Measurements from ENCODE around the gene EFHD2. TPM values are rescaled to one million over a fixed set of nuclear protein-coding genes. Genes with fewer than 3 reads are reported as not detected.
"Not testable (repeated sequence)": the region's sequence is repeated elsewhere in the genome, so short reads cannot be mapped to it uniquely, and the experiment has no call there.

EFHD2 gene
- total and polyA plus RNA-seq, 5 donors from 2014 or later = 45.3 to 93.6 (median 68.2) TPM

DNA sequence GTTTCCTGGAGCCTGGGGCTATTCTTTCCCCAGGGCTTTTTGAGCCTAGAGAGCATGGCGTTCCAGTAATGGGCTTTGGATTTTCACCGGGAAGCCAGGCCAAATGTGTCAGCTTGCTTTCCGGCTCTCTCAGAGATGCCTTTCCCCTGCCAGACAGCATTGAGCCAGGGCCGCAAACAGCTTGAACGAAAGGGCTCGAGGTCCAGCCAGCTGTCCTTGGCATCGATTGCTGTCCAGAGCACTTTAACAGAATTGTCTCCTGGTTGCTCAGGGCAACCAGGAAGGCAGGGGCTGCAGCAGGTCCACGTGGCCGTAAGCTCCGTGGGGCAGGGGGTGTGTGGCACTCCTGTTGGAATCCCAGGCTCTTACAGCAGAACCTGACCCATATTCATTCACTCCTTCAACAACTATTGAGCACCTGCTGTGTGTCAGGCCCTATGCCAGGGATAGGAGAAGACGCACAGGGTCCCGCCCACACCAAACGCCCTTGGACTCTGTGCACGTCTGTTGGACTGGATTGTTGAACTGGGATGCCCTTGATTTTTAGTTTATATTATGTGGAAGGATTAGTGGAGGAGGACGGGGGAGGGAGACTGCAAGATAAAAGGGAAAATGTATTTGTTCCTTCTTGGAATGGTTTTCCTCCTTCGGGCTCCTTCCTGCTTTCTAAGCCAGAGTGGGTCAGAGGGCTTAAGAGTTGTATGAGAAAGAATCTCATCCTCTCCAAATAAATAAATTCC lies 38.7 kb upstream of the EFHD2 start:
- no peak overlapping the region for H3K27ac Mint-ChIP-seq
- ATAC-seq (ENCODE audit: low read depth in 2 of 2) = no peak
- DNase-seq = no peak

DNA sequence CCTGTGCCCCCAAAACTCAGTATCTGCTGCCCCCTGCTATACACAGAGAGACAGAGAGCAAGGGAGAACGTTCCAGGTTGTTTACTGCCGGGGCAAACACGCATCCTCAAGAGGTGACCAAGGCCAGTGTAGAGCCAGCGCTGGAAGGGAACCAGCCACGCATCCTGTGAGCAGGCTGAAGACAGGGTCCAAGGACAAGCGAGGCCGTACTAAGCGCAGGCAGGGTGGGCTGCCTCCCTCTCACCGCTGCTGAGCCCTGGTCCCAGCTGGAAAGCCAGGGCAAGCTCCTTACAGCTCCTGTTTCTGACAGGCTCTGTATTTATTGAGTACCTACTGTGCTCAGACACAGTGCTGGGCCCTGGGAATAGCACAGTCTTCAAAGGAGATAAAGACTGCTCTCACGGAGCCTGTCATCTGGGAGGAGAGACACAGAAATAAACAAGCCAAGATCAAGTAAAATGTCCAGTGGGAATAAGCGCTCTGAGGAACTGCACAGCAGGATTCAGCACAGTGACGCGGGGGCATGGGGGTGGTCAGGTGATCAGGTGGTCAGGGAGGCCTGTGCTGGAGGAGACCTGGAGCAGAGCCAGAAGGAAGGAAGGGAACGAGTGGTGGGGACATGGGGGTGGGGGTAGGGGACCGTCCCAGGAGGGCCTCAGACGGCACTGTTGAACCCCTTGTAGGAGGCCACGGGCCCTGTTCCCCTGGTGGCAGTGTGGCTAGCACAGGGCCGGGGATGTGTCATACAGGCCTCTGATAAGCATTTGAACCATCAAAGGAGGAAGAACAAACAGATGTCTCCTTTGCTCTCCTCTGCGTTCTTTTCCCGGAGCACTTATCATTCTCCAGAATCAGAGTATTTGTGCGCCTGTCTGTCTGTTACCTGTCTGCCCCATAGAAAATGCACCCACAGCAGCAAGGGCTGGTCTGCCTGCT lies 37.8 kb upstream of the EFHD2 start:
- H3K4me1 Mint-ChIP-seq = no peaks in the 10 kb centered on the region
- H3K4me3 ChIP-seq (ENCODE audit: low read depth, low read length) = no peak overlapping the region
- H3K9me3 Mint-ChIP-seq = no peaks in the 10 kb centered on the region
- H3K36me3 ChIP-seq (ENCODE audit: control insufficient read depth, insufficient read depth, low read length) = no peaks in the 10 kb centered on the region
- no peaks in the 10 kb centered on the region for H3K4me1 ChIP-seq (ENCODE audit: control insufficient read depth, insufficient read depth, low read length, poor library complexity, severe bottlenecking)
- H3K4me3 Mint-ChIP-seq = no peak overlapping the region
- H3K36me3 Mint-ChIP-seq = no peaks in the 10 kb centered on the region
- H3K27ac ChIP-seq (ENCODE audit: insufficient read depth, low read length, poor library complexity, severe bottlenecking) = no peak overlapping the region
- peaks cover 15% of the 10 kb centered on the region for H3K27me3 Mint-ChIP-seq
- H3K27me3 ChIP-seq (ENCODE audit: control insufficient read depth, insufficient read depth, low read length) = no peaks in the 10 kb centered on the region
- ATAC-seq (ENCODE audit: low read depth in 2 of 2) = no peak
- H3K27ac Mint-ChIP-seq = no peak overlapping the region
- DNase-seq = no peak
- no peaks in the 10 kb centered on the region for H3K9me3 ChIP-seq (ENCODE audit: control insufficient read depth in 2 of 2, low read length in 2 of 2)

More for the DNA sequence above, 38.7 kb upstream of the EFHD2 start:
- H3K4me1 ChIP-seq (ENCODE audit: control insufficient read depth, insufficient read depth, low read length, poor library complexity, severe bottlenecking) = no peaks in the 10 kb centered on the region
- H3K4me1 Mint-ChIP-seq = no peaks in the 10 kb centered on the region
- no peak overlapping the region for H3K4me3 Mint-ChIP-seq
- H3K27me3 ChIP-seq (ENCODE audit: control insufficient read depth, insufficient read depth, low read length) = no peaks in the 10 kb centered on the region
- H3K4me3 ChIP-seq (ENCODE audit: low read depth, low read length) = no peak overlapping the region
- H3K27me3 Mint-ChIP-seq = peaks cover 15% of the 10 kb centered on the region
- no peaks in the 10 kb centered on the region for H3K9me3 ChIP-seq (ENCODE audit: control insufficient read depth in 2 of 2, low read length in 2 of 2)
- no peaks in the 10 kb centered on the region for H3K36me3 Mint-ChIP-seq
- H3K27ac ChIP-seq (ENCODE audit: insufficient read depth, low read length, poor library complexity, severe bottlenecking) = no peak overlapping the region
- no peaks in the 10 kb centered on the region for H3K9me3 Mint-ChIP-seq
- H3K36me3 ChIP-seq (ENCODE audit: control insufficient read depth, insufficient read depth, low read length) = no peaks in the 10 kb centered on the region

DNA sequence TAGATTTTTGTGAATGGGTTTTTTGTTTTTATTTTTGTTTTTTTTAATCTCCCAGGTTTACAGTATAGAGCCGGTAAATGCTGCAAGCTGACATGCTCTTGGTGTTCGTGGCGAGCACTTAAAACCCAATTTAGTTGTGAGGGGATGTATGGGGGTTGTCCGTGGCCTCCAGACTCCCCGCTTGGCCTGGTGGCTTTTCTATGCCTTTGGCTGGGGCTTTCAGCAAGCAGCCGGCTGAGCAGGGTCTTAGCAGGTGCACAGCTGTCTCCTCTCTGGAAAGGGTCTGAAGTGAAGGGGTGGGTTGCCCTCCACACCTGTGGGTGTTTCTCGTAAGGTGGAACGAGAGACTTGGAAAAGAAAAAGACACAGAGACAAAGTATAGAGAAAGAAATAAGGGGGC lies 31.0 kb upstream of the EFHD2 start:
- H3K27ac ChIP-seq (ENCODE audit: insufficient read depth, low read length, poor library complexity, severe bottlenecking) = no peak overlapping the region
- H3K27me3 Mint-ChIP-seq = peaks cover 26% of the 10 kb centered on the region
- H3K27me3 ChIP-seq (ENCODE audit: control insufficient read depth, insufficient read depth, low read length) = no peaks in the 10 kb centered on the region
- H3K9me3 Mint-ChIP-seq = no peaks in the 10 kb centered on the region
- no peaks in the 10 kb centered on the region for H3K36me3 Mint-ChIP-seq
- DNase-seq = no peak
- no peak overlapping the region for H3K4me3 ChIP-seq (ENCODE audit: low read depth, low read length)
- H3K4me3 Mint-ChIP-seq = no peak overlapping the region
- H3K27ac Mint-ChIP-seq = no peak overlapping the region
- no peaks in the 10 kb centered on the region for H3K4me1 ChIP-seq (ENCODE audit: control insufficient read depth, insufficient read depth, low read length, poor library complexity, severe bottlenecking)
- H3K9me3 ChIP-seq (ENCODE audit: control insufficient read depth in 2 of 2, low read length in 2 of 2) = no peaks in the 10 kb centered on the region
- H3K36me3 ChIP-seq (ENCODE audit: control insufficient read depth, insufficient read depth, low read length) = no peaks in the 10 kb centered on the region
- peaks cover 0 to 5% (median 0%) of the 10 kb centered on the region in 4 donors for H3K4me1 Mint-ChIP-seq
- ATAC-seq (ENCODE audit: low read depth in 2 of 2) = no peak

DNA sequence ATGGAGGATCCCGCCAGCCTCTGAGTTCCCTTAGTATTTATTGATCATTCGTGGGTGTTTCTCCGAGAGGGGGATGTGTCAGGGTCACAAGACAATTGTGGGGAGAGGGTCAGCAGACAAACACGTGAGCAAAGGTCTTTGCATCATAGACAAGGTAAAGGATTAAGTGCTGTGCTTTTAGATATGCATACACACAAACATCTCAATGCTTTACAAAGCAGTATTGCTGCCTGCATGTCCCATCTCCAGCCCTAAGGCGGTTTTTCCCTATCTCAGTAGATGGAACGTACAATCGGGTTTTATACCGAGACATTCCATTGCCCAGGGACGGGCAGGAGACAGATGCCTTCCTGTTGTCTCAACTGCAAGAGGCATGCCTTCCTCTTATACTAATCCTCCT lies 30.5 kb upstream of the EFHD2 start:
- H3K9me3 ChIP-seq (ENCODE audit: control insufficient read depth in 2 of 2, low read length in 2 of 2); H3K27me3 ChIP-seq (ENCODE audit: control insufficient read depth, insufficient read depth, low read length); H3K9me3 Mint-ChIP-seq; H3K36me3 Mint-ChIP-seq; H3K27ac Mint-ChIP-seq; H3K27ac ChIP-seq (ENCODE audit: insufficient read depth, low read length, poor library complexity, severe bottlenecking); H3K4me1 Mint-ChIP-seq; H3K4me1 ChIP-seq (ENCODE audit: control insufficient read depth, insufficient read depth, low read length, poor library complexity, severe bottlenecking); H3K36me3 ChIP-seq (ENCODE audit: control insufficient read depth, insufficient read depth, low read length); H3K4me3 Mint-ChIP-seq; ATAC-seq (ENCODE audit: low read depth in 2 of 2); DNase-seq; H3K4me3 ChIP-seq (ENCODE audit: low read depth, low read length): not testable (repeated sequence)
- H3K27me3 Mint-ChIP-seq = peaks cover 25% of the 10 kb centered on the region

DNA sequence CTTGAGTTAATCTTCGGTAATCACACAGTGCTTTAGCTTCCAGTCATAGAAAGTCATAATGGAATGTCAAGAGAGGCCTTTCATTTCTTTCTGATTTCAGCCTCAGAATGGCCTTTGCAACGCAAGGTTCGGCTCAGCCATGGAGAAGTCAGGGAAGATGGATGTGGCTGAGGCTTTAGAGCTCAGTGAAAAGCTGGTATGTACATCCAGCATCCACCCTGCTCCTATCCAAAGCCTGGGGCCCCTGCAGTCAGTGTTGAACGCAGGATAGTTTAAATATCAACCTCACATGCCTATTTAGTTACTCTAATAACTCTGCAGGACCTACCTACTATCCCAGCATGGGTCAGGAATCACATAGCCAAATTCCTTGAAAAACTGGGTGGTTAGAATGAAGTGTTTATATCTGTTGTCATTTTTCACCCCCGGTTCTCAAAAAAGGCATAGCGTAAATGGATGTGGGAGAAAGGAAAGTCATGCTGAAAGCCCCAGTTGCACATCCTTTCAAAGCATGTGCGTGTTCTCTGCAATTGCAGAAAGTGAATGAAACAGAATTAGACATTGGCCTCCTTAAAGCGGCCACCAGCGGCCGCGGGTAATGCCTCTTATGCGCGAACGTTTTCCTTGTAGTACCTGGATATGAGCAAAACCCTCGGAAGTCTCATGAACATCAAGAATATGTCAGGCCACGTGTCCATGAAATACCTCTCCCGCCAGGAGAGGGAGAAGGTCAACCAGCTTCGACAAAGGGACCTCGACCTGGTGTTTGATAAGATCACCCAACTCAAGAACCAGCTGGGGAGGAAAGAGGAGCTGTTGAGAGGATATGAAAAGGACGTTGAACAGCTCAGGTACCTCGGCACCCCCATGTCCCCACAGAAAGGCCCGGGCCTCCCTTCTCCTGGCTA lies 28.8 kb upstream of the EFHD2 start:
- Mint-ChIP-seq H3K4me1 (peaks cover 0 to 7% (median 3%) of the 10 kb centered on the region in 4 donors), H3K27ac (no peak overlapping the region), H3K36me3 (no peaks in the 10 kb centered on the region), H3K27me3 (peaks cover 30% of the 10 kb centered on the region), H3K4me3 (no peak overlapping the region), H3K9me3 (no peaks in the 10 kb centered on the region)
- Histone ChIP-seq H3K4me1 (ENCODE audit: control insufficient read depth, insufficient read depth, low read length, poor library complexity, severe bottlenecking) (no peaks in the 10 kb centered on the region), H3K4me3 (ENCODE audit: low read depth, low read length) (no peak overlapping the region), H3K27me3 (ENCODE audit: control insufficient read depth, insufficient read depth, low read length) (peaks cover 4% of the 10 kb centered on the region), H3K9me3 (ENCODE audit: control insufficient read depth in 2 of 2, low read length in 2 of 2) (no peaks in the 10 kb centered on the region), H3K36me3 (ENCODE audit: control insufficient read depth, insufficient read depth, low read length) (no peaks in the 10 kb centered on the region), H3K27ac (ENCODE audit: insufficient read depth, low read length, poor library complexity, severe bottlenecking) (no peak overlapping the region)
- ATAC-seq (ENCODE audit: low read depth in 2 of 2) (no peak), DNase-seq (no peak)

DNA sequence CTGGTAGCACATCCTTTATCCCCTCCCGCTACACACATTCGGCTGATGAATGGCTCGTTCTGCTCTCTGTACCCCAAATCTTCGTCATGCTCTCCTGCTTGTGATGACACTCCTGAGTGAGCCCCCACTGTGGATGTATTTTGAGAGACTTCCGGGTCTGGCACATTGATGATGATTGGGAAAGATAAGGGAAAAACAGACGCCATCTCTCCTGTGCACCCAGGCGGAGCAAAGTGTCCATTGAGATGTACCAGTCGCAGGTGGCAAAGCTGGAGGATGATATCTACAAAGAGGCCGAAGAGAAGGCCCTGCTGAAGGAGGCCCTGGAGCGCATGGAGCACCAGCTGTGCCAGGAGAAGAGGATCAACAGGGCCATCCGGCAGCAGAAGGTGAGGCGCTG lies 27.9 kb upstream of the EFHD2 start:
- H3K27ac ChIP-seq (ENCODE audit: insufficient read depth, low read length, poor library complexity, severe bottlenecking) = no peak overlapping the region
- no peaks in the 10 kb centered on the region for H3K9me3 ChIP-seq (ENCODE audit: control insufficient read depth in 2 of 2, low read length in 2 of 2)
- H3K27ac Mint-ChIP-seq = no peak overlapping the region
- peaks cover 2 to 7% (median 5%) of the 10 kb centered on the region in 4 donors for H3K4me1 Mint-ChIP-seq
- H3K4me3 Mint-ChIP-seq = no peak overlapping the region
- H3K36me3 Mint-ChIP-seq = no peaks in the 10 kb centered on the region
- DNase-seq (no peak), ATAC-seq (ENCODE audit: low read depth in 2 of 2) (no peak)
- H3K27me3 ChIP-seq (ENCODE audit: control insufficient read depth, insufficient read depth, low read length) = peaks cover 4% of the 10 kb centered on the region
- no peak overlapping the region for H3K4me3 ChIP-seq (ENCODE audit: low read depth, low read length)
- no peaks in the 10 kb centered on the region for H3K9me3 Mint-ChIP-seq
- H3K4me1 ChIP-seq (ENCODE audit: control insufficient read depth, insufficient read depth, low read length, poor library complexity, severe bottlenecking) = no peaks in the 10 kb centered on the region
- no peaks in the 10 kb centered on the region for H3K36me3 ChIP-seq (ENCODE audit: control insufficient read depth, insufficient read depth, low read length)
- peaks cover 39% of the 10 kb centered on the region for H3K27me3 Mint-ChIP-seq

Measured in CD4-positive, CD25-positive, alpha-beta regulatory T cell (primary cell).